ENCODE results near the gene YPEL5. TPM values are rescaled to one million over a fixed set of nuclear protein-coding genes. Genes with fewer than 3 reads are reported as not detected.

The YPEL5 gene
- total RNA-seq, 1 donor from 2014 or later: 84.2 TPM

DNA sequence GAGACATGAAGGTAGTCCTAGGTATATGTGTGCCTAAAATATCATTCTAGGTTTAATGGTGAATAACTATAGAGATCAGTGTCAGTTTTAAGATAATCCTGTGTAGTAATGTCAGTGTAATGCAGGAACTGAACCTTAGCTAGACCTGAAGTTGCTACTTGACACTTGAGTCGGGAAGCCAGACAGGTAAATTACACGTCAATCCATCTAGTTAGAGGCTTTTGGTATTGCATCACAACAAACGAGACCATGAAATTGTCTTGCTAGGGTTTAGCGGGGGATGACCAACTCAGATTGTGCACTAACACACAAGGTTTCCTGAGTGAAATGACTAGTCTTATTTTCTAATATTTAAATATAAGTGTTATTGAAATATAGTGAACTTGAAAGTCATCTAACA lies 2.0 kb downstream of the YPEL5 start:
- TF ChIP-seq, protein P1, sequence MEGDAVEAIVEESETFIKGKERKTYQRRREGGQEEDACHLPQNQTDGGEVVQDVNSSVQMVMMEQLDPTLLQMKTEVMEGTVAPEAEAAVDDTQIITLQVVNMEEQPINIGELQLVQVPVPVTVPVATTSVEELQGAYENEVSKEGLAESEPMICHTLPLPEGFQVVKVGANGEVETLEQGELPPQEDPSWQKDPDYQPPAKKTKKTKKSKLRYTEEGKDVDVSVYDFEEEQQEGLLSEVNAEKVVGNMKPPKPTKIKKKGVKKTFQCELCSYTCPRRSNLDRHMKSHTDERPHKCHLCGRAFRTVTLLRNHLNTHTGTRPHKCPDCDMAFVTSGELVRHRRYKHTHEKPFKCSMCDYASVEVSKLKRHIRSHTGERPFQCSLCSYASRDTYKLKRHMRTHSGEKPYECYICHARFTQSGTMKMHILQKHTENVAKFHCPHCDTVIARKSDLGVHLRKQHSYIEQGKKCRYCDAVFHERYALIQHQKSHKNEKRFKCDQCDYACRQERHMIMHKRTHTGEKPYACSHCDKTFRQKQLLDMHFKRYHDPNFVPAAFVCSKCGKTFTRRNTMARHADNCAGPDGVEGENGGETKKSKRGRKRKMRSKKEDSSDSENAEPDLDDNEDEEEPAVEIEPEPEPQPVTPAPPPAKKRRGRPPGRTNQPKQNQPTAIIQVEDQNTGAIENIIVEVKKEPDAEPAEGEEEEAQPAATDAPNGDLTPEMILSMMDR (IDR thresholded peaks at IDR 0.05; ENCODE audit: insufficient read depth, low read length, severe bottlenecking): no peak
- DNase-seq (ENCODE audit: low read depth) (no peak), FAIRE-seq (no peak)
- peaks cover 8% of the 10 kb centered on the region for H3K36me3 ChIP-seq (ENCODE audit: control insufficient read depth, insufficient read depth, low read length)
- H3K4me3 ChIP-seq (ENCODE audit: low read depth, low read length): no peak overlapping the region
- H3K27me3 ChIP-seq (ENCODE audit: control insufficient read depth, insufficient read depth, low read length): no peaks in the 10 kb centered on the region

DNA sequence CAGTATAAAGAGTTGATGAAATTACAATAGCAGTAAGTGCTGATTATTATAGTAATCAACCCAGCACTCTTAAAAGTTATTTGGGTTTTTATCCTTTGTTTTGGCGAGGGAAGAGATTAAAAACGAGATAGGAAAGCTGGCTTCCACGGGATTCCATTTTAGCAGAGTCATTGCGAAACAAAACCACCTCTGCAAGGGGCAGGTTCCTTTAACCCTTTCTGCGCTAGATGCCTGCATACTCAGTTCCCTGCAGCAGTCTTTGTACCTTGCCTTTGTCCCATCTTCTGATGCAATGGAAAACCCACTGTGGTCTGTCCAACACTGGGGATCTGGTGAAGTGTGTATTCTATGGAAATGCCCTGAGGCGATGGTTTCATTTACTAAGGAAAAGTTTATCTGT lies 2.7 kb downstream of the YPEL5 start:
- no peaks in the 10 kb centered on the region for H3K27me3 ChIP-seq (ENCODE audit: control insufficient read depth, insufficient read depth, low read length)

DNA sequence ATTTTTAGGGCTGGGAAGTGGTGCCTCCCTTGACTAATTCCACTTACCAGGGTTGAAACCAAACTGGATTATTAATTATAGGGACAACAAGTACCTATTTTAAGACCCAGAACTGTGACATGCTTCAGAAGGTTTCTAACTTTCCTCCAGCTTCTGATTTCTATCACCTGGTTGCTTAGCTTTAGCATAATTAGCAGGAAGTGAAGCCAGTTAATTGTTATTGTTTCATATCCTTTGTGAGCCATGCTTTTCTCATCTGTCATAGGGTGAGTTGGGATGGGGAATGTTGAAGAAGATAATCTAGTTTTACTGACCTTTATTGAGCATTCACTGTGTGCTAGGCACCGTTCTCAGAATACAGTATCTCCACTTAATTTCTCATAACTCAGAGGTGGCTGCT lies 3.2 kb downstream of the YPEL5 start:
- FAIRE-seq (no peak), DNase-seq (ENCODE audit: low read depth) (no peak)
- Histone ChIP-seq H3K4me3 (ENCODE audit: low read depth, low read length) (no peak overlapping the region), H3K27me3 (ENCODE audit: control insufficient read depth, insufficient read depth, low read length) (no peaks in the 10 kb centered on the region), H3K36me3 (ENCODE audit: control insufficient read depth, insufficient read depth, low read length) (peaks cover 8% of the 10 kb centered on the region)
- TF ChIP-seq, protein P1 (IDR thresholded peaks at IDR 0.05; ENCODE audit: insufficient read depth, low read length, severe bottlenecking): no peak

More for the DNA sequence above, 2.7 kb downstream of the YPEL5 start:
- TF ChIP-seq, protein P1 (IDR thresholded peaks at IDR 0.05; ENCODE audit: insufficient read depth, low read length, severe bottlenecking): no peak
- Histone ChIP-seq H3K36me3 (ENCODE audit: control insufficient read depth, insufficient read depth, low read length) (peaks cover 8% of the 10 kb centered on the region), H3K4me3 (ENCODE audit: low read depth, low read length) (no peak overlapping the region)
- FAIRE-seq: no peak
- no peak for DNase-seq (ENCODE audit: low read depth)

DNA sequence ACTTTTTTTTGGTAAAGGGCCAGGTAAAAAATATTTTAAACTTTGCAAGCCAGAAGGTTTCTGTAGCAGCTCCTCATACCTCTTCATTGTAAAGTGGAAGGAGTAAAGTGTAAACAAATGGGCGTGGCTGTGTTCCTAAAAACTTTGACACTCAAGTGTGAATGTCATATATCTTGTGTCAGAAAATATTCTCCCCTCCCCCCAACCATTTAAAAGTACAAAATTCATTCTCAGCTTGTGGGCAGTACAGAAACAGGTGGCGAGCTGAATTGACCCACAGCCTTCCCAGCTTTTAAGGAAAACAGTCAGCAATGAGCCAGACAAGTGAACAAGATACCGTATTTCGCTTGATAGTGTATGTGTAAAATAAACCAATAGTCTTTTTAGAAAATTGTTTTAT lies 4.0 kb downstream of the YPEL5 start:
- TF ChIP-seq, protein P1 (IDR thresholded peaks at IDR 0.05; ENCODE audit: insufficient read depth, low read length, severe bottlenecking): no peak
- Histone ChIP-seq H3K36me3 (ENCODE audit: control insufficient read depth, insufficient read depth, low read length) (peaks cover 8% of the 10 kb centered on the region), H3K4me3 (ENCODE audit: low read depth, low read length) (no peak overlapping the region), H3K27me3 (ENCODE audit: control insufficient read depth, insufficient read depth, low read length) (no peaks in the 10 kb centered on the region)
- FAIRE-seq: no peak
- no peak for DNase-seq (ENCODE audit: low read depth)

DNA sequence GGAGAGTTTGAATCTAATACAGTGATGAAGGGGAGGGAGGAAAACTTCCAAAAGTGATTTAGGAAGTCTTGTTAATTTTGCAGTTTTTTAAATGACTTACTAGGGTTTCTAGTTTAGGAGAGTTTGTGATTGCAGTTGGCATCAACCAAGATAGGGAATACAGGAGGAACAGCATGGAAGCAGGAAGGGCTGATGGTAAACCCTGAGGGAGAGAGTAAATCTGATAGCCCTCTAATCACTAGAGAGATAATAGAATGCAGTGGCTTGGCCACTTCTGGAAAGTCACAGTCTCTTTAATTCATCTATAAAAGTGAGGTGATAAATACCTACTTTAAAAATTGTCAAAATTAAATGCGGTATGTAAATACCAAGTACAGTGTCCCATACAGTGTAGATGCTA lies 5.6 kb downstream of the YPEL5 start:
- TF ChIP-seq, protein P1 (IDR thresholded peaks at IDR 0.05; ENCODE audit: insufficient read depth, low read length, severe bottlenecking): no peak
- FAIRE-seq (no peak), DNase-seq (ENCODE audit: low read depth) (no peak)
- Histone ChIP-seq H3K4me3 (ENCODE audit: low read depth, low read length) (no peak overlapping the region), H3K36me3 (ENCODE audit: control insufficient read depth, insufficient read depth, low read length) (peaks cover 14% of the 10 kb centered on the region), H3K27me3 (ENCODE audit: control insufficient read depth, insufficient read depth, low read length) (no peaks in the 10 kb centered on the region)

DNA sequence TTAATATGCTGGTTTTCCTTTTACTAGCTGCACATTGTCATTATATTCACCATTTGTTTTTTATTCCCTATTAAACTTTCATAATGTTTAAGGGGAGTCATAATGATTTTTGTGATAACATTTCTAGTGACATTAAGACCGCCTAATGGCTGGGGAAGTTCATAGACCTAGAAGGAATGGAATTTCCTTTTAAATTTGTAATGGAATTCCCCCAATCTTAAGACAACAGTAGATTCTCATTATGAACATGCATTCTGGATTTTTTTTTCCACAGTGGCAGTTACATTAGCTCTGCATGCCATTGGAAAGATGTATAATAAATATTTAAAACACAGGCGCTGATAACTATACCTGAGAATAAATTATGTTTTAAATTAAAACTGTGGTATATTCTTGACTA lies 8.4 kb downstream of the YPEL5 start:
- H3K36me3 ChIP-seq (ENCODE audit: control insufficient read depth, insufficient read depth, low read length): peaks cover 19% of the 10 kb centered on the region
- no peak for FAIRE-seq
- DNase-seq (ENCODE audit: low read depth): no peak
- H3K4me3 ChIP-seq (ENCODE audit: low read depth, low read length): no peak overlapping the region
- TF ChIP-seq, protein P1 (IDR thresholded peaks at IDR 0.05; ENCODE audit: insufficient read depth, low read length, severe bottlenecking): no peak
- H3K27me3 ChIP-seq (ENCODE audit: control insufficient read depth, insufficient read depth, low read length): no peaks in the 10 kb centered on the region

Measured in bronchial epithelial cell (primary cell).